ENCODE measurements around the gene SLC26A11.

- TF ChIP-seq, protein P1, sequence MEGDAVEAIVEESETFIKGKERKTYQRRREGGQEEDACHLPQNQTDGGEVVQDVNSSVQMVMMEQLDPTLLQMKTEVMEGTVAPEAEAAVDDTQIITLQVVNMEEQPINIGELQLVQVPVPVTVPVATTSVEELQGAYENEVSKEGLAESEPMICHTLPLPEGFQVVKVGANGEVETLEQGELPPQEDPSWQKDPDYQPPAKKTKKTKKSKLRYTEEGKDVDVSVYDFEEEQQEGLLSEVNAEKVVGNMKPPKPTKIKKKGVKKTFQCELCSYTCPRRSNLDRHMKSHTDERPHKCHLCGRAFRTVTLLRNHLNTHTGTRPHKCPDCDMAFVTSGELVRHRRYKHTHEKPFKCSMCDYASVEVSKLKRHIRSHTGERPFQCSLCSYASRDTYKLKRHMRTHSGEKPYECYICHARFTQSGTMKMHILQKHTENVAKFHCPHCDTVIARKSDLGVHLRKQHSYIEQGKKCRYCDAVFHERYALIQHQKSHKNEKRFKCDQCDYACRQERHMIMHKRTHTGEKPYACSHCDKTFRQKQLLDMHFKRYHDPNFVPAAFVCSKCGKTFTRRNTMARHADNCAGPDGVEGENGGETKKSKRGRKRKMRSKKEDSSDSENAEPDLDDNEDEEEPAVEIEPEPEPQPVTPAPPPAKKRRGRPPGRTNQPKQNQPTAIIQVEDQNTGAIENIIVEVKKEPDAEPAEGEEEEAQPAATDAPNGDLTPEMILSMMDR (IDR thresholded peaks at IDR 0.05): no peak
- TF ChIP-seq POLR2A (IDR thresholded peaks at IDR 0.05) (no peak), POLR2AphosphoS5 (IDR thresholded peaks at IDR 0.05) (no peak)
Observed at GRCh38 chr17:80265205-80266068, 45.2 kb downstream of the SLC26A11 start.

Data from stomach (tissue), 4 donors.